IMR-90 (cell line): ENCODE measurements around the gene PLCL2. TPM values are rescaled to one million over a fixed set of nuclear protein-coding genes. Genes with fewer than 3 reads are reported as not detected.

Source experiments
- ATAC-seq: fragments of 200-7000 bp; cut with Tn5 transposase; 2 replicates; pipeline ENCODE4 v1.9.1; 2020; ENCODE audit warnings: low read depth, mild to moderate bottlenecking, moderate library complexity
- BruUV-seq: library from RNA; stranded (reverse); fragments of 400-500 nt; replicated peaks from 2 replicates; lab custom pipeline; 2021; lab: Mats Ljungman, UMichigan
- CTCF ChIA-PET: fragments of 300-600 bp; formaldehyde crosslinking; extraction: SDS; loops from one replicate; lab custom pipeline; 2021; ENCODE audit warnings: antibody characterized with exemption; lab: Yijun Ruan, JAX
- POLR2A ChIA-PET: fragments of 300-600 bp; sonication (Branson Sonifier 250); formaldehyde crosslinking; loops from one replicate; lab custom pipeline; 2022; ENCODE audit warnings: antibody characterized with exemption; ENCODE audit not compliant: unreplicated experiment; lab: Charles Lee
- DNase-seq: peaks from one replicate; pipeline ENCODE4 v3.0.0; 2013
- H2AFZ ChIP-seq: replicated peaks from 2 replicates; pipeline ENCODE3; 2013; ENCODE audit warnings: low read length, mild to moderate bottlenecking; ENCODE audit not compliant: poor library complexity
- H2AK5ac ChIP-seq: 2 replicates; pipeline ENCODE4 v1.6.1; 2013; ENCODE audit warnings: low read depth, low read length, inconsistent platforms
- H2AK9ac ChIP-seq: replicated peaks from 2 replicates; pipeline ENCODE3; 2013; ENCODE audit warnings: mild to moderate bottlenecking, low read depth, low read length, moderate library complexity; ENCODE audit not compliant: poor library complexity
- H2BK120ac ChIP-seq: 2 replicates; pipeline ENCODE4 v1.6.1; 2013; ENCODE audit warnings: low read depth, low read length, inconsistent platforms
- H2BK15ac ChIP-seq: 3 replicates; pipeline ENCODE4 v1.6.1; 2013; ENCODE audit warnings: low read depth, low read length, inconsistent platforms
- H2BK20ac ChIP-seq: 2 replicates; pipeline ENCODE4 v1.6.1; 2013; ENCODE audit warnings: low read depth, mild to moderate bottlenecking, inconsistent platforms, low read length, moderate library complexity
- H2BK5ac ChIP-seq: 2 replicates; pipeline ENCODE4 v1.6.1; 2013; ENCODE audit warnings: mild to moderate bottlenecking, low read depth, low read length, inconsistent platforms; ENCODE audit not compliant: poor library complexity, severe bottlenecking
- H3K14ac ChIP-seq: replicated peaks from 2 replicates; pipeline ENCODE4 v1.6.1; 2013; ENCODE audit warnings: low read depth, low read length, inconsistent platforms
- H3K18ac ChIP-seq: 2 replicates; pipeline ENCODE4 v1.6.1; 2013; ENCODE audit warnings: low read depth, low read length, control low read depth
- H3K23ac ChIP-seq: 2 replicates; pipeline ENCODE4 v1.6.1; 2013; ENCODE audit warnings: low read depth, low read length, inconsistent platforms
- H3K27ac ChIP-seq: 2 replicates; pipeline ENCODE4 v1.5.1; 2013; ENCODE audit warnings: mild to moderate bottlenecking, control low read depth, low read length; ENCODE audit not compliant: insufficient read depth
- H3K27me3 ChIP-seq: 2 replicates; pipeline ENCODE4 v1.6.1; 2013; ENCODE audit warnings: low read length; ENCODE audit not compliant: control insufficient read depth, insufficient read depth
- H3K36me3 ChIP-seq: 2 replicates; pipeline ENCODE4 v1.6.1; 2013; ENCODE audit warnings: low read length, mixed read lengths; ENCODE audit not compliant: control insufficient read depth, insufficient read depth
- H3K4ac ChIP-seq: 2 replicates; pipeline ENCODE4 v1.6.1; 2013; ENCODE audit warnings: low read depth, low read length, inconsistent platforms
- H3K4me1 ChIP-seq: 2 replicates; pipeline ENCODE4 v1.6.1; 2013; ENCODE audit warnings: low read length, mixed read lengths; ENCODE audit not compliant: control insufficient read depth, insufficient read depth
- H3K4me2 ChIP-seq: 2 replicates; pipeline ENCODE4 v1.6.1; 2013; ENCODE audit warnings: low read depth, mild to moderate bottlenecking, control low read depth, low read length, moderate library complexity
- H3K4me3 ChIP-seq: 2 replicates; pipeline ENCODE4 v1.5.1; 2013; ENCODE audit warnings: low read depth, mild to moderate bottlenecking, control low read depth, low read length, moderate library complexity; ENCODE audit not compliant: insufficient read depth
- H3K56ac ChIP-seq: 2 replicates; pipeline ENCODE4 v1.6.1; 2013; ENCODE audit warnings: low read length, inconsistent platforms; ENCODE audit not compliant: insufficient read depth; ENCODE audit errors: extremely low read depth
- H3K79me1 ChIP-seq, 2 experiments: 2 replicates each; pipeline ENCODE4 v1.6.1; 2013; ENCODE audit warnings: low read length in 2 of 2, inconsistent platforms in 1 of 2, low read depth in 1 of 2
- H3K9ac ChIP-seq: 2 replicates; pipeline ENCODE4 v1.6.1; 2013; ENCODE audit warnings: low read depth, low read length, control low read depth
- H3K9me1 ChIP-seq: 2 replicates; pipeline ENCODE4 v1.6.1; 2013; ENCODE audit warnings: low read length, inconsistent platforms; ENCODE audit not compliant: insufficient read depth
- H3K9me3 ChIP-seq: 2 replicates; pipeline ENCODE4 v1.6.1; 2013; ENCODE audit warnings: low read length; ENCODE audit not compliant: control insufficient read depth, insufficient read depth
- H4K20me1 ChIP-seq: 2 replicates; pipeline ENCODE4 v1.6.1; 2013; ENCODE audit warnings: low read length, inconsistent platforms; ENCODE audit not compliant: insufficient read depth
- H4K5ac ChIP-seq: 2 replicates; pipeline ENCODE4 v1.6.1; 2013; ENCODE audit warnings: mild to moderate bottlenecking, low read depth, low read length, control low read depth
- H4K8ac ChIP-seq, 2 experiments: 2 replicates each; pipeline ENCODE4 v1.6.1; 2013; ENCODE audit warnings: low read depth in 2 of 2, low read length in 2 of 2, control low read depth in 1 of 2, inconsistent platforms in 1 of 2
- H4K91ac ChIP-seq: 2 replicates; pipeline ENCODE4 v1.6.1; 2013; ENCODE audit warnings: low read depth, low read length, inconsistent platforms; ENCODE audit not compliant: insufficient read depth
- CEBPB ChIP-seq: IDR thresholded peaks from 2 replicates; pipeline ENCODE4 v1.6.1; 2012; ENCODE audit warnings: low read depth, low read length, improper control_type of control experiment
- CHD1 ChIP-seq: IDR thresholded peaks from 2 replicates; pipeline ENCODE4 v1.6.1; 2012; ENCODE audit warnings: low read depth, low read length, improper control_type of control experiment
- MAFK ChIP-seq: IDR thresholded peaks from 2 replicates; pipeline ENCODE4 v1.6.1; 2012; ENCODE audit warnings: low read depth, low read length, improper control_type of control experiment
- MAZ ChIP-seq: IDR thresholded peaks from 2 replicates; pipeline ENCODE4 v1.6.1; 2012; ENCODE audit warnings: low read depth, mild to moderate bottlenecking, low read length, improper control_type of control experiment, moderate library complexity, borderline replicate concordance
- RAD21 ChIP-seq: IDR thresholded peaks from 2 replicates; pipeline ENCODE4 v1.6.1; 2012; ENCODE audit warnings: low read length, improper control_type of control experiment
- RCOR1 ChIP-seq: IDR thresholded peaks from 2 replicates; pipeline ENCODE4 v1.6.1; 2012; ENCODE audit warnings: mild to moderate bottlenecking, low read length, improper control_type of control experiment; ENCODE audit not compliant: insufficient replicate concordance
- RFX5 ChIP-seq: IDR thresholded peaks from 2 replicates; pipeline ENCODE4 v1.8.0; 2012; ENCODE audit warnings: low read depth, mild to moderate bottlenecking, low read length, moderate library complexity
- SMC3 ChIP-seq: fragments of 150-350 bp; IDR thresholded peaks from 2 replicates; pipeline ENCODE4 v1.6.1; 2016; ENCODE audit warnings: low read depth, mild to moderate bottlenecking, antibody characterized with exemption, low read length, moderate library complexity
- USF2 ChIP-seq: fragments of 150-350 bp; IDR thresholded peaks from 2 replicates; pipeline ENCODE4 v1.6.1; 2017; ENCODE audit warnings: mild to moderate bottlenecking, antibody characterized with exemption, low read length, low read depth
- WGBS, 2 experiments: methylation state at CpG; one replicate each; pipeline versions ENCODE4 v1.1.5 to v1.1.7; 2013; ENCODE audit warnings: missing lambda C conversion rate in 2 of 2; ENCODE audit not compliant: insufficient read length in 1 of 2; ENCODE audit errors: extremely low coverage in 2 of 2; 5-methylcytosine and 5-hydroxymethylcytosine counted together
- dilution Hi-C: fragments of 300-500 bp; cut with HindIII; formaldehyde crosslinking; loops from one replicate; pipeline ENCODE4 v1.14.3; 2018; ENCODE audit warnings: low sequenced_read_pairs; ENCODE audit not compliant: unreplicated experiment
- in situ Hi-C: fragments of 300-500 bp; cut with MboI; formaldehyde crosslinking; loops from 3 replicates; pipeline ENCODE4 v1.14.3; 2019; ENCODE audit warnings: low sequenced_read_pairs, inconsistent platforms, mixed read lengths
- intact Hi-C: fragments of 100-400 bp; cut with micrococcal nuclease; formaldehyde crosslinking; loops from 2 replicates; pipeline ENCODE4 v1.10.0; 2022
- polyA plus RNA-seq, 3 experiments: library from polyadenylated mRNA; depleted of rRNA; stranded (reverse); fragments of >200 nt; gene quantifications; 2 replicates each; pipeline ENCODE4 v1.2.3, GENCODE V29; 2012; ENCODE audit warnings: low replicate concordance in 1 of 3
- total RNA-seq: library from RNA; depleted of rRNA; stranded (reverse); fragments of >200 nt; gene quantifications from 2 replicates; pipeline ENCODE4 v1.2.3, GENCODE V29; 2012
- TF ChIP-seq, protein P1 (sequence below): conservative IDR thresholded peaks from 2 replicates; pipeline ENCODE4 v1.5.1; 2012; ENCODE audit warnings: mild to moderate bottlenecking, low read depth, low read length, improper control_type of control experiment

Gene PLCL2
- total and polyA plus RNA-seq, 2 of the 4 experiments (the other 2 are of a cell fraction): 0.92 to 3.8 TPM

DNA sequence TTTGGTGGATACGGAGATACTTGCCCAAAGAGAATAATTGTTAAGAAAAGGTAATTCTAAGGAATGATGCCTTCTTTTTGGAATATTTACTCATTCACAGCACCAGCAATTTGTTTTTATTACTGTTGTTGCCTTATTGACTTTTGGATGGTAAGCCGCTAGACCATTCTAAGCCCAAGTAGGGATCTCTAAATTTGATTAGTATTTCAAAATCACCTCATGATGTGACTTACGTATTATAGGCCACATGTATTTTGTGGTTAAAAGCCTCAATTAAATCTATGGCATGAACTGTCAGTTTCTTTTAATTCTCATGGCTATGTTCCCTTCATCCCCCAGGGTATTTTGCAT, 94.1 kb downstream of the PLCL2 start:
- Histone ChIP-seq H4K8ac (no peak overlapping the region), H3K36me3 (no peaks in the 10 kb centered on the region), H2BK5ac (no peak overlapping the region), H3K79me1 (no peaks in the 10 kb centered on the region), H3K56ac (no peak overlapping the region), H2BK15ac (no peak overlapping the region), H4K91ac (no peak overlapping the region), H3K18ac (no peak overlapping the region), H4K5ac (no peak overlapping the region), H3K23ac (no peak overlapping the region), H3K4me3 (no peak overlapping the region), H3K14ac (no peak overlapping the region), H3K27ac (no peak overlapping the region), H3K4me2 (no peak overlapping the region), H2BK20ac (no peak overlapping the region), H2AFZ (no peak overlapping the region), H2AK5ac (no peak overlapping the region), H3K9me3 (no peaks in the 10 kb centered on the region), H4K20me1 (no peaks in the 10 kb centered on the region), H2AK9ac (no peak overlapping the region), H3K4me1 (no peaks in the 10 kb centered on the region), H3K27me3 (no peaks in the 10 kb centered on the region; the same call in 1 of the 2 replicates), H2BK120ac (no peak overlapping the region), H3K9ac (no peak overlapping the region), H3K9me1 (no peaks in the 10 kb centered on the region), H3K4ac (no peak overlapping the region)
- no peak for ATAC-seq
- ChIA-PET CTCF (no interaction called here), POLR2A (no interaction called here)
- DNase-seq: no peak
- intact Hi-C loops (no loop called here), dilution Hi-C loops (no loop called here), in situ Hi-C loops (no loop called here)
- BruUV-seq: no TSS peak
- no peak for TF ChIP-seq MAZ
- TF ChIP-seq RFX5: no peak
- no peak for TF ChIP-seq SMC3
- TF ChIP-seq USF2: no peak
- TF ChIP-seq, protein P1, sequence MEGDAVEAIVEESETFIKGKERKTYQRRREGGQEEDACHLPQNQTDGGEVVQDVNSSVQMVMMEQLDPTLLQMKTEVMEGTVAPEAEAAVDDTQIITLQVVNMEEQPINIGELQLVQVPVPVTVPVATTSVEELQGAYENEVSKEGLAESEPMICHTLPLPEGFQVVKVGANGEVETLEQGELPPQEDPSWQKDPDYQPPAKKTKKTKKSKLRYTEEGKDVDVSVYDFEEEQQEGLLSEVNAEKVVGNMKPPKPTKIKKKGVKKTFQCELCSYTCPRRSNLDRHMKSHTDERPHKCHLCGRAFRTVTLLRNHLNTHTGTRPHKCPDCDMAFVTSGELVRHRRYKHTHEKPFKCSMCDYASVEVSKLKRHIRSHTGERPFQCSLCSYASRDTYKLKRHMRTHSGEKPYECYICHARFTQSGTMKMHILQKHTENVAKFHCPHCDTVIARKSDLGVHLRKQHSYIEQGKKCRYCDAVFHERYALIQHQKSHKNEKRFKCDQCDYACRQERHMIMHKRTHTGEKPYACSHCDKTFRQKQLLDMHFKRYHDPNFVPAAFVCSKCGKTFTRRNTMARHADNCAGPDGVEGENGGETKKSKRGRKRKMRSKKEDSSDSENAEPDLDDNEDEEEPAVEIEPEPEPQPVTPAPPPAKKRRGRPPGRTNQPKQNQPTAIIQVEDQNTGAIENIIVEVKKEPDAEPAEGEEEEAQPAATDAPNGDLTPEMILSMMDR: no peak
- no peak for TF ChIP-seq MAFK
- TF ChIP-seq RCOR1: no peak
- TF ChIP-seq RAD21: no peak
- TF ChIP-seq CEBPB: no peak
- TF ChIP-seq CHD1: no peak
- WGBS, 2 experiments: no CpG with 5 or more reads among the region's 3 CpGs
